GM21529 (cell line): ENCODE results near the gene KRT71.

ENCODE experiments used
- ATAC-seq: cut with Tn5 transposase; IDR thresholded peaks from one replicate; pipeline ENCODE4 v1.9.1; 2021; ENCODE audit not compliant: unreplicated experiment

KRT71 gene

GRCh38 chr12:52499806-52500560, 53.0 kb downstream of the KRT71 start:
- no peak for ATAC-seq

- ATAC-seq, result no peak
Measured at GRCh38 chr12:52498946-52499345, 54.0 kb downstream of the KRT71 start.

GRCh38 chr12:52497975-52498374, 55.0 kb downstream of the KRT71 start:
- no peak for ATAC-seq

- no peak for ATAC-seq
Measured at GRCh38 chr12:52496590-52497071, 56.3 kb downstream of the KRT71 start.

- ATAC-seq, result no peak
Measured at GRCh38 chr12:52496054-52496453, 56.9 kb downstream of the KRT71 start.

GRCh38 chr12:52495389-52495788, 57.6 kb downstream of the KRT71 start:
- no peak for ATAC-seq

GRCh38 chr12:52494518-52494917, 58.4 kb downstream of the KRT71 start:
- ATAC-seq, result no peak

- ATAC-seq, result no peak
Measured at GRCh38 chr12:52494100-52494499, 58.8 kb downstream of the KRT71 start.
